HG02970 (cell line): ENCODE data around the gene STAMBP.

Source experiments
- ATAC-seq: cut with Tn5 transposase; IDR thresholded peaks from one replicate; pipeline ENCODE4 v1.9.1; 2021; ENCODE audit warnings: mild to moderate bottlenecking, moderate library complexity, moderate number of reproducible peaks; ENCODE audit not compliant: unreplicated experiment, low FRiP score

Gene STAMBP

GRCh38 chr2:73922681-73923080 is 93.9 kb downstream of the STAMBP start:
- no peak for ATAC-seq
